ENCODE data around the gene CDCA3. TPM values are rescaled to one million over a fixed set of nuclear protein-coding genes. Genes with fewer than 3 reads are reported as not detected.

CDCA3 gene
- total RNA-seq (2014; rRNA removed; shearing (Covaris generic)) (37.2 and 47.4 TPM in 2 replicates), polyA plus RNA-seq (2016; fragmentation: Nextera tagmentation; extraction: Ambion mirVana) (75.6 and 79.2 TPM in 2 replicates)
- long read RNA-seq, transcript CDCA3-207 (6 exons, 1,943 nt): major isoform, 23 of 36 reads
- long read RNA-seq, partial matches to known transcripts: 0 of 36 reads
- long read RNA-seq, other reads (novel, unspliced or antisense): 13 of 36 reads

GRCh38 chr12:6851153-6851920, at the start of gene CDCA3:
Gene CDCA3, minus strand, starts transcription at chr12:6851286. Its CDS starts 334 bp downstream, at chr12:6850952.
- Histone ChIP-seq H3K27ac (ENCODE audit: low read depth) (peak within 1 kb of the TSS; percentile 20; the same call in 1 of the 2 replicates), H3K4me2 (peak within 1 kb of the TSS; percentile 78), H3K79me2 (replicated peaks; ENCODE audit: insufficient read depth) (peaks cover 41% of the 10 kb centered on the region), H2AFZ (peak within 1 kb of the TSS; percentile 69), H3K4me1 (ENCODE audit: insufficient read depth) (peaks cover 19% of the 10 kb centered on the region), H4K20me1 (replicated peaks; ENCODE audit: insufficient read depth) (peaks cover 4% of the 10 kb centered on the region; the same call in 1 of the 2 replicates), H3K36me3 (ENCODE audit: insufficient read depth) (peaks cover 26% of the 10 kb centered on the region), H3K27me3 (ENCODE audit: insufficient read depth) (no peaks in the 10 kb centered on the region), H3K4me3 (peak within 1 kb of the TSS; percentile 80), H3F3A (replicated peaks; ENCODE audit: low read depth) (peaks cover 14% of the 10 kb centered on the region; the same call in 1 of the 2 replicates), H3K9me2 (ENCODE audit: insufficient read depth) (no peaks in the 10 kb centered on the region)
- peaks cover 49% of the 10 kb centered on the region for H3K36me3 Mint-ChIP-seq (ENCODE audit: low read depth)
- peak; percentile 100 for DNase-seq (ENCODE audit: low spot score)
- H3K27ac Mint-ChIP-seq: peak within 1 kb of the TSS; percentile 99
- H3K4me1 Mint-ChIP-seq: peaks cover 15% of the 10 kb centered on the region
- ATAC-seq: peak; percentile 77
- no peaks in the 10 kb centered on the region for H3K9me3 Mint-ChIP-seq
- peaks cover 30% of the 10 kb centered on the region for H3K27me3 Mint-ChIP-seq (ENCODE audit: insufficient read depth, low read depth, poor library complexity)
- TF ChIP-seq REST (IDR thresholded peaks at IDR 0.05; ENCODE audit: unreplicated experiment): no peak
- TF ChIP-seq CREB1 (CRISPR knock-in tag; IDR thresholded peaks at IDR 0.05; ENCODE audit: low read depth): peak; percentile 89
- TF ChIP-seq EZH2 (IDR thresholded peaks at IDR 0.05; ENCODE audit: low read depth, unreplicated experiment): no peak
- TF ChIP-seq POLR2AphosphoS5 (IDR thresholded peaks at IDR 0.05; ENCODE audit: low read depth): peak; percentile 69
- H3K4me3 Mint-ChIP-seq: peak within 1 kb of the TSS; percentile 95

- H3K36me3 Mint-ChIP-seq (ENCODE audit: low read depth): no peaks in the 10 kb centered on the region
- Histone ChIP-seq H3K9me2 (ENCODE audit: insufficient read depth) (no peaks in the 10 kb centered on the region), H3K36me3 (ENCODE audit: insufficient read depth) (no peaks in the 10 kb centered on the region), H3K27ac (ENCODE audit: low read depth) (no peak overlapping the region), H4K20me1 (replicated peaks; ENCODE audit: insufficient read depth) (no peaks in the 10 kb centered on the region), H3K79me2 (replicated peaks; ENCODE audit: insufficient read depth) (no peaks in the 10 kb centered on the region), H3K27me3 (ENCODE audit: insufficient read depth) (no peaks in the 10 kb centered on the region), H2AFZ (no peak overlapping the region), H3K4me3 (no peak overlapping the region), H3K4me1 (ENCODE audit: insufficient read depth) (peaks cover 11% of the 10 kb centered on the region), H3F3A (replicated peaks; ENCODE audit: low read depth) (peaks cover under 1% of the 10 kb centered on the region; the same call in 1 of the 2 replicates), H3K4me2 (no peak overlapping the region)
- H3K27ac Mint-ChIP-seq: peak overlapping the region; percentile 81; the same call in 1 of the 2 replicates
- DNase-seq (ENCODE audit: low spot score) (peak; percentile 70), ATAC-seq (no peak)
- H3K9me3 Mint-ChIP-seq: no peaks in the 10 kb centered on the region
- peaks cover 11% of the 10 kb centered on the region for H3K27me3 Mint-ChIP-seq (ENCODE audit: insufficient read depth, low read depth, poor library complexity)
- no peak overlapping the region for H3K4me3 Mint-ChIP-seq
- H3K4me1 Mint-ChIP-seq: no peaks in the 10 kb centered on the region; the same call in 1 of the 3 replicates
- TF ChIP-seq ZNF114 (CRISPR knock-in tag; IDR thresholded peaks at IDR 0.05) (no peak), NANOG (IDR thresholded peaks at IDR 0.05; ENCODE audit: borderline replicate concordance) (no peak), CREB1 (CRISPR knock-in tag; IDR thresholded peaks at IDR 0.05; ENCODE audit: low read depth) (no peak), REST (IDR thresholded peaks at IDR 0.05; ENCODE audit: unreplicated experiment) (no peak), EZH2phosphoT487 (IDR thresholded peaks at IDR 0.05; ENCODE audit: unreplicated experiment) (no peak), CTCF (conservative IDR thresholded peaks at IDR 0.05; ENCODE audit: low read depth in 2 of 2) (no peak), ETS1 (IDR thresholded peaks at IDR 0.05) (no peak), POLR2AphosphoS5 (IDR thresholded peaks at IDR 0.05; ENCODE audit: low read depth) (no peak), ZNF331 (CRISPR knock-in tag; IDR thresholded peaks at IDR 0.05; ENCODE audit: low read depth) (no peak)
Measured at GRCh38 chr12:6899837-6900519, 48.9 kb upstream of the CDCA3 start.

Data from GM23338 (cell line).